ENCODE measurements around the gene ODAPH. TPM values are rescaled to one million over a fixed set of nuclear protein-coding genes. Genes with fewer than 3 reads are reported as not detected.
"Not testable (repeated sequence)": the region's sequence is repeated elsewhere in the genome, so short reads cannot be mapped to it uniquely, and the experiment has no call there.

ODAPH gene
- total RNA-seq, 4 donors from 2014 or later, result not detected

- peak; percentile 49 for TF ChIP-seq POLR2A (IDR thresholded peaks at IDR 0.05; ENCODE audit: low read depth)
- TF ChIP-seq EP300 (IDR thresholded peaks at IDR 0.05), result no peak
- TF ChIP-seq CTCF (IDR thresholded peaks at IDR 0.05), result no peak
- peak; percentile 97 for TF ChIP-seq POLR2AphosphoS5 (IDR thresholded peaks at IDR 0.05)
- peak within 1 kb of the TSS; percentile 67 to 88 (median 74) for H3K4me3 ChIP-seq
- H3K4me1 ChIP-seq, result peaks cover 29 to 64% (median 52%) of the 10 kb centered on the region in 4 donors
- intact Hi-C loops (cut with DNase I), result no loop called here
- H3K27ac ChIP-seq (replicated peaks in 1 of 4), result peak within 1 kb of the TSS; percentile 91 to 97 (median 94)
- peaks cover 5 to 27% (median 10%) of the 10 kb centered on the region in 4 donors for H3K36me3 ChIP-seq
- H3K9me3 ChIP-seq, result no peaks in the 10 kb centered on the region
- peak; percentile 99 for DNase-seq (ENCODE audit: extremely low spot score)
- under 1% methylated on average over 61 of the region's 61 CpGs for WGBS
- no peaks in the 10 kb centered on the region for H3K27me3 ChIP-seq
These were observed 41.5 kb upstream of the ODAPH start, which contains the start of the genes RCHY1 and THAP6 for GRCh38 chr4:75514131-75514948. Gene RCHY1, minus strand, starts transcription at chr4:75514403. Its CDS starts 117 bp downstream, at chr4:75514286. Gene THAP6, plus strand, starts transcription at chr4:75514473. Its CDS starts 980 bp downstream, at chr4:75515453.

- WGBS, result 54% methylated on average over 9 of the region's 9 CpGs
- TF ChIP-seq CTCF (IDR thresholded peaks at IDR 0.05) (no peak), EP300 (IDR thresholded peaks at IDR 0.05) (no peak), POLR2AphosphoS5 (IDR thresholded peaks at IDR 0.05) (no peak), POLR2A (IDR thresholded peaks at IDR 0.05; ENCODE audit: low read depth) (no peak)
- Histone ChIP-seq H3K36me3 (peaks cover 5 to 27% (median 10%) of the 10 kb centered on the region in 4 donors), H3K4me3 (peak overlapping the region; percentile 67 to 88 (median 74)), H3K27ac (replicated peaks in 1 of 4) (peak overlapping the region; percentile 91 to 97 (median 94)), H3K9me3 (no peaks in the 10 kb centered on the region), H3K4me1 (peaks cover 29 to 58% (median 46%) of the 10 kb centered on the region in 4 donors), H3K27me3 (no peaks in the 10 kb centered on the region)
- no peak for DNase-seq (ENCODE audit: extremely low spot score)
- intact Hi-C loops (cut with DNase I), result no loop called here
These were observed 40.8 kb upstream of the ODAPH start for GRCh38 chr4:75514949-75515612.

GRCh38 chr4:75516144-75516543 lies 39.7 kb upstream of the ODAPH start:
- Histone ChIP-seq H3K4me1 (peaks cover 25 to 48% (median 37%) of the 10 kb centered on the region in 4 donors), H3K27ac (replicated peaks in 1 of 4) (no peak overlapping the region), H3K27me3 (no peaks in the 10 kb centered on the region), H3K36me3 (peaks cover 5 to 27% (median 10%) of the 10 kb centered on the region in 4 donors), H3K9me3 (no peaks in the 10 kb centered on the region), H3K4me3 (no peak overlapping the region)
- intact Hi-C loops (cut with DNase I), result no loop called here
- 95% methylated on average over 1 of the region's 1 CpG for WGBS
- DNase-seq (ENCODE audit: extremely low spot score), result no peak
- TF ChIP-seq EP300 (IDR thresholded peaks at IDR 0.05) (no peak), POLR2AphosphoS5 (IDR thresholded peaks at IDR 0.05) (no peak), POLR2A (IDR thresholded peaks at IDR 0.05; ENCODE audit: low read depth) (no peak), CTCF (IDR thresholded peaks at IDR 0.05) (no peak)

- 98% methylated on average over 4 of the region's 7 CpGs for WGBS
- H3K27ac ChIP-seq (replicated peaks in 1 of 4); H3K9me3 ChIP-seq; intact Hi-C loops (cut with DNase I); H3K4me3 ChIP-seq; H3K27me3 ChIP-seq; DNase-seq (ENCODE audit: extremely low spot score): not testable (repeated sequence)
- peaks cover 5 to 50% (median 26%) of the 10 kb centered on the region in 4 donors for H3K36me3 ChIP-seq
- H3K4me1 ChIP-seq, result peaks cover 8 to 23% (median 13%) of the 10 kb centered on the region in 4 donors
These were observed 36.4 kb upstream of the ODAPH start for GRCh38 chr4:75519452-75519851.

GRCh38 chr4:75525086-75525485 lies 30.8 kb upstream of the ODAPH start:
- H3K9me3 ChIP-seq, result no peaks in the 10 kb centered on the region
- no peaks in the 10 kb centered on the region for H3K27me3 ChIP-seq
- H3K4me1 ChIP-seq, result no peaks in the 10 kb centered on the region
- no peak overlapping the region for H3K4me3 ChIP-seq
- H3K27ac ChIP-seq (replicated peaks in 1 of 4), result no peak overlapping the region
- 97% methylated on average over 1 of the region's 1 CpG for WGBS
- no peak for TF ChIP-seq POLR2A (IDR thresholded peaks at IDR 0.05; ENCODE audit: low read depth)
- TF ChIP-seq EP300 (IDR thresholded peaks at IDR 0.05), result no peak
- TF ChIP-seq CTCF (IDR thresholded peaks at IDR 0.05), result no peak
- no peak for TF ChIP-seq POLR2AphosphoS5 (IDR thresholded peaks at IDR 0.05)
- DNase-seq (ENCODE audit: extremely low spot score), result no peak
- intact Hi-C loops (cut with DNase I), result no loop called here
- peaks cover 15 to 80% (median 53%) of the 10 kb centered on the region in 4 donors for H3K36me3 ChIP-seq
